ENCODE results near the gene DNAJC21. TPM values are rescaled to one million over a fixed set of nuclear protein-coding genes. Genes with fewer than 3 reads are reported as not detected.

Gene DNAJC21
- polyA plus RNA-seq, 3 donors: 8.5 to 10.2 (median 8.6) TPM

DNA sequence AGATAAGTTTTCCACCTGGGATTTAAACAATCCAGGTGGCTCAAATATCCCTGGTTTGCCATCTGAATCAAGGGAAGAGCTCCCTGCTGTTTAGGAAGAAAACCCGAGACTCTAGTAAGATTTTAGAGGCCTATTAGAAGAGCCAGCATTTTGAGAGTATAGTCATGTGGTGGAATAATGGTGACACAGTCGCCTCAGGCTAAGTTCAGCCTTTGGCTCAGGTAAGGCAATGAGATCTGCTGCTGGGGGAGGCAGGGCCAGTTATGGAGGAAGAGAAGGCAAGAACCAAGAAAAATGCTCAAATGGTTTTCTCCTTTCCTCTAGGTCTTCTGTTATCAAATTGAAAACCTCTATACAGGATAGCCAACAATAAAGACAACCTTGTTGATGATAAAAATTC, 30.3 kb upstream of the DNAJC21 start:
- Histone ChIP-seq H3K27ac (ENCODE audit: low read depth in 1 of 2, low read length in 2 of 2) (no peak overlapping the region), H3K9me3 (replicated peaks in 1 of 2; ENCODE audit: control insufficient read depth in 1 of 2, insufficient read depth in 1 of 2, low read length in 2 of 2) (no peaks in the 10 kb centered on the region), H3K36me3 (replicated peaks in 1 of 2; ENCODE audit: control insufficient read depth in 1 of 2, insufficient read depth in 2 of 2, low read length in 2 of 2) (no peaks in the 10 kb centered on the region), H2AFZ (ENCODE audit: insufficient read depth, low read depth, low read length, poor library complexity, severe bottlenecking) (no peak overlapping the region), H4K20me1 (ENCODE audit: insufficient read depth, low read length) (no peaks in the 10 kb centered on the region), H3K79me2 (ENCODE audit: insufficient read depth, low read length) (no peaks in the 10 kb centered on the region), H3K4me1 (ENCODE audit: control insufficient read depth in 1 of 2, insufficient read depth in 2 of 2, low read length in 2 of 2) (no peaks in the 10 kb centered on the region), H3K27me3 (ENCODE audit: control insufficient read depth in 2 of 2, insufficient read depth in 2 of 2, low read length in 2 of 2) (no peaks in the 10 kb centered on the region), H3K9ac (ENCODE audit: insufficient read depth, low read length, poor library complexity, severe bottlenecking) (no peak overlapping the region), H3K4me3 (replicated peaks in 1 of 3; ENCODE audit: low read depth in 2 of 3, low read length in 3 of 3) (no peak overlapping the region), H3K4me2 (replicated peaks; ENCODE audit: extremely low read depth, low read length, poor library complexity, severe bottlenecking) (no peak overlapping the region)
- H3K36me3 Mint-ChIP-seq: peaks cover 9 to 12% of the 10 kb centered on the region in 2 donors
- TF ChIP-seq, protein P1, sequence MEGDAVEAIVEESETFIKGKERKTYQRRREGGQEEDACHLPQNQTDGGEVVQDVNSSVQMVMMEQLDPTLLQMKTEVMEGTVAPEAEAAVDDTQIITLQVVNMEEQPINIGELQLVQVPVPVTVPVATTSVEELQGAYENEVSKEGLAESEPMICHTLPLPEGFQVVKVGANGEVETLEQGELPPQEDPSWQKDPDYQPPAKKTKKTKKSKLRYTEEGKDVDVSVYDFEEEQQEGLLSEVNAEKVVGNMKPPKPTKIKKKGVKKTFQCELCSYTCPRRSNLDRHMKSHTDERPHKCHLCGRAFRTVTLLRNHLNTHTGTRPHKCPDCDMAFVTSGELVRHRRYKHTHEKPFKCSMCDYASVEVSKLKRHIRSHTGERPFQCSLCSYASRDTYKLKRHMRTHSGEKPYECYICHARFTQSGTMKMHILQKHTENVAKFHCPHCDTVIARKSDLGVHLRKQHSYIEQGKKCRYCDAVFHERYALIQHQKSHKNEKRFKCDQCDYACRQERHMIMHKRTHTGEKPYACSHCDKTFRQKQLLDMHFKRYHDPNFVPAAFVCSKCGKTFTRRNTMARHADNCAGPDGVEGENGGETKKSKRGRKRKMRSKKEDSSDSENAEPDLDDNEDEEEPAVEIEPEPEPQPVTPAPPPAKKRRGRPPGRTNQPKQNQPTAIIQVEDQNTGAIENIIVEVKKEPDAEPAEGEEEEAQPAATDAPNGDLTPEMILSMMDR (IDR thresholded peaks at IDR 0.05): no peak
- H3K27ac Mint-ChIP-seq: no peak overlapping the region
- DNase-seq: no peak
- H3K9me3 Mint-ChIP-seq: no peaks in the 10 kb centered on the region
- no peaks in the 10 kb centered on the region for H3K4me1 Mint-ChIP-seq
- H3K27me3 Mint-ChIP-seq (ENCODE audit: low read depth in 3 of 3): no peaks in the 10 kb centered on the region
- 100% methylated on average over 2 of the region's 2 CpGs for WGBS (ENCODE audit: insufficient coverage)
- no peak overlapping the region for H3K4me3 Mint-ChIP-seq
- intact Hi-C loops (cut with micrococcal nuclease): loop anchor here (5.0 kb wide), 1 partner anchor 412 kb away; no protein-coding TSS in a partner anchor

DNA sequence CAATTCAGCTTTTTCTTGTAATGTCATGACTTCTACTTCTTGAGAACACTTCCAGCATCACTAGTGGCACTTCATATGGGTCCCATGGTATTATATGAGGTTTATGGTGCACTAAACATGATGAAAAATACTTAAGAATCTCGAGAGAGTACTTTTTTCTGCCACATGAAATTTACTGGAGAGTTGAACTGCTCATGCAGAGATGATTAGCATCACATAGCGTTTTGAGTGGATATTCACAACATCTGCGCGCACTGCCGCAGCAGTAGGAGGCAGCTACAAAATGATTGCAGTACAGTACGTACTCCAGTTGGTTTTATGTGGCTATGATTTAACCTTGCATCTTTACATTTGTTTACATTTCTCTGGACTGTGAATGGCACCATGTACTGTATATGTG, 28.7 kb upstream of the DNAJC21 start:
- DNase-seq: no peak
- Histone ChIP-seq H3K79me2 (ENCODE audit: insufficient read depth, low read length) (no peaks in the 10 kb centered on the region), H2AFZ (ENCODE audit: insufficient read depth, low read depth, low read length, poor library complexity, severe bottlenecking) (no peak overlapping the region), H3K4me2 (replicated peaks; ENCODE audit: extremely low read depth, low read length, poor library complexity, severe bottlenecking) (no peak overlapping the region), H4K20me1 (ENCODE audit: insufficient read depth, low read length) (no peaks in the 10 kb centered on the region), H3K9ac (ENCODE audit: insufficient read depth, low read length, poor library complexity, severe bottlenecking) (no peak overlapping the region), H3K27me3 (ENCODE audit: control insufficient read depth in 2 of 2, insufficient read depth in 2 of 2, low read length in 2 of 2) (no peaks in the 10 kb centered on the region), H3K4me1 (ENCODE audit: control insufficient read depth in 1 of 2, insufficient read depth in 2 of 2, low read length in 2 of 2) (no peaks in the 10 kb centered on the region), H3K27ac (ENCODE audit: low read depth in 1 of 2, low read length in 2 of 2) (no peak overlapping the region), H3K4me3 (replicated peaks in 1 of 3; ENCODE audit: low read depth in 2 of 3, low read length in 3 of 3) (no peak overlapping the region), H3K9me3 (replicated peaks in 1 of 2; ENCODE audit: control insufficient read depth in 1 of 2, insufficient read depth in 1 of 2, low read length in 2 of 2) (no peaks in the 10 kb centered on the region), H3K36me3 (replicated peaks in 1 of 2; ENCODE audit: control insufficient read depth in 1 of 2, insufficient read depth in 2 of 2, low read length in 2 of 2) (no peaks in the 10 kb centered on the region)
- H3K36me3 Mint-ChIP-seq: peaks cover 9 to 12% of the 10 kb centered on the region in 2 donors
- TF ChIP-seq, protein P1 (IDR thresholded peaks at IDR 0.05): no peak
- WGBS (ENCODE audit: insufficient coverage): 98% methylated on average over 4 of the region's 6 CpGs
- peaks cover 2% of the 10 kb centered on the region for H3K4me1 Mint-ChIP-seq
- no peaks in the 10 kb centered on the region for H3K27me3 Mint-ChIP-seq (ENCODE audit: low read depth in 3 of 3)
- H3K9me3 Mint-ChIP-seq: no peaks in the 10 kb centered on the region
- intact Hi-C loops (cut with micrococcal nuclease): no loop called here
- H3K27ac Mint-ChIP-seq: no peak overlapping the region
- H3K4me3 Mint-ChIP-seq: no peak overlapping the region

All from CD14-positive monocyte (primary cell).